Mucosa of stomach (tissue), 1 donor: Measurements from ENCODE around the gene GLDC.
A peak's percentile ranks its signal among the peaks of the same experiment; 100 is the strongest.
"Not testable (repeated sequence)": the region's sequence is repeated elsewhere in the genome, so short reads cannot be mapped to it uniquely, and the experiment has no call there.

Experiments used
- H3K27me3 ChIP-seq: one replicate; pipeline ENCODE4 v1.7.0; 2013; ENCODE audit warnings: mild to moderate bottlenecking, low read length; ENCODE audit not compliant: control insufficient read depth, insufficient read depth
- H3K36me3 ChIP-seq: one replicate; pipeline ENCODE4 v1.7.0; 2013; ENCODE audit warnings: low read length; ENCODE audit not compliant: control insufficient read depth, insufficient read depth
- H3K4me1 ChIP-seq: one replicate; pipeline ENCODE4 v1.7.0; 2013; ENCODE audit warnings: mild to moderate bottlenecking, low read length; ENCODE audit not compliant: control insufficient read depth, insufficient read depth
- H3K4me3 ChIP-seq: one replicate; pipeline ENCODE4 v1.7.0; 2013; ENCODE audit warnings: low read length
- H3K9ac ChIP-seq: one replicate; pipeline ENCODE4 v1.7.0; 2013; ENCODE audit warnings: mild to moderate bottlenecking, low read length, moderate library complexity
- H3K9me3 ChIP-seq: one replicate; pipeline ENCODE4 v1.7.0; 2013; ENCODE audit warnings: mild to moderate bottlenecking, low read length, moderate library complexity; ENCODE audit not compliant: control insufficient read depth
- donor health status: Pancreatic carcinoma.

GLDC gene

DNA sequence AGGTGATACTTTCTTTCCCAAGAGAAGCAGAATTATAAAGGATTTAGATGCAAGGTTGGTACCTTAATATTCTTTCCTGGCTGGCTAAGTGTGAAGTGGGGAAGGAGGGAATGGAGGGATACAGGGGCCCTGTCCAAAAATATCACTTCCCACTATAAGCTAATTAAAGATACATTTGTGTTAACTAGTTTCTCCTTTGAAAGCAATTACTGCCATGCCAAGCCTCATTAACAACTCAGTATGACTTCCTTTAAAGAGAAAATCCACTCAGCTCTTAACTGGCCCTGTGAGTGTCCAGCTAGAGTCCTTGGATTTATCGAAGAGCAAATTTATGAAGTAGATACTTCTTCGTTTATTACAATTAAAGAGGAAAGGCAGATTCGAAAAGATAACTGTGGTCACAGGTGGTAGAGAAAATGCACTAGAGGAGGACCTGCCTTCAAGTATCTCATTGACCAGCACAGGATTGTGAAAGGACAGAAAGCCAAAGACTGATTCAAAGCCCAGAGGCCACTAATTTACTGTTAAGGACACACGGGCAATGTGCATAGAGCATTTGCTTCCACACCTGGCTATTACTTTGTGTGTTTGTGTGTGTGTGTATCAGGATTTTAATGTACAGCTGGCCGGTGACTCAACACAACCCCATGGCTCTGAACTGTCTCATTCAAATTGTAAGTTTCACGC is 11.2 kb upstream of the GLDC start:
- Histone ChIP-seq H3K4me1 (no peaks in the 10 kb centered on the region), H3K36me3 (no peaks in the 10 kb centered on the region), H3K27me3 (no peaks in the 10 kb centered on the region), H3K9ac (no peak overlapping the region), H3K4me3 (no peak overlapping the region), H3K9me3 (no peaks in the 10 kb centered on the region)

DNA sequence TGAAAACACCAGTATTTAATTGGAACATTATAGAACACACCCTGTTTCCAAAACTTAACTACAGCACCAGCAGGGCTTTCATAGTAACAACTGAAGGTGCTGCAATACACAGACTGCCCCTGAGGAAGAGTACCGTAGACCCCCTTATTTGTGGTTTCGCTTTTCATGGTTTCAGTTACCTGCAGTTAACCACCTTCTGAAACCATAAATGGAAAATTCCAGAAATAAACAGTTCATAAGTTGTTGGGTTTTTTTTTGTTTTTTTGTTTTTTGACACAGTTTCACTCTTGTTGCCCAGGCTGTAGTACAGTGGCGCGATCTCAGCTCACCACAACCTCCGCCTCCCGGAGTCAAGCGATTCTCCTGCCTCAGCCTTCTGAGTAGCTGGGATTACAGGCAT is 9.5 kb upstream of the GLDC start:
- H3K27me3 ChIP-seq: no peaks in the 10 kb centered on the region
- H3K4me3 ChIP-seq: no peak overlapping the region
- no peaks in the 10 kb centered on the region for H3K36me3 ChIP-seq
- no peak overlapping the region for H3K9ac ChIP-seq
- no peaks in the 10 kb centered on the region for H3K9me3 ChIP-seq
- no peaks in the 10 kb centered on the region for H3K4me1 ChIP-seq

DNA sequence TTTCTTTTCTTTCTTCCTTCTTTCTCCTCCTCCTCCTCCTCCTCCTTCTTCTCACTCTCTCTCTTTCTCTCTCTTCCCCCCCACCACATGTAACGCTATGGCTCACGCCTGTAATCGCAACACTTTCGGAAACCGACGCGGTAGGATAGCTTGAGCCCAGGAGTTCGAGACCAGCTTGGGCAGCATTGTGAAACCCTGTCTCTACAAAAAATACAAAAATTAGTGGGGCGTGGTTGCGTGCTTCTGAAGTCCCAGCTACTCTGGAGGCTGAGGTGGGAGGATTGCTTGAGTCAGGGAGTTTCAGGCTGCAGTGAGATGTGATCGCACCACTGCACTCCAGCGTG is 736 bp upstream of the GLDC start:
- H3K27me3 ChIP-seq: peaks cover 41% of the 10 kb centered on the region
- no peak overlapping the region for H3K4me3 ChIP-seq
- H3K9ac ChIP-seq: no peak overlapping the region

GRCh38 chr9:6645105-6645354 is 499 bp downstream of the GLDC start:
- not testable (repeated sequence) for H3K9ac ChIP-seq, H3K4me1 ChIP-seq, H3K9me3 ChIP-seq, H3K36me3 ChIP-seq
- Histone ChIP-seq H3K4me3 (peak overlapping the region; percentile 19), H3K27me3 (peaks cover 41% of the 10 kb centered on the region)

More for the DNA sequence above, 736 bp upstream of the GLDC start:
- Histone ChIP-seq H3K4me1 (peaks cover 9% of the 10 kb centered on the region), H3K9me3 (no peaks in the 10 kb centered on the region), H3K36me3 (no peaks in the 10 kb centered on the region)

DNA sequence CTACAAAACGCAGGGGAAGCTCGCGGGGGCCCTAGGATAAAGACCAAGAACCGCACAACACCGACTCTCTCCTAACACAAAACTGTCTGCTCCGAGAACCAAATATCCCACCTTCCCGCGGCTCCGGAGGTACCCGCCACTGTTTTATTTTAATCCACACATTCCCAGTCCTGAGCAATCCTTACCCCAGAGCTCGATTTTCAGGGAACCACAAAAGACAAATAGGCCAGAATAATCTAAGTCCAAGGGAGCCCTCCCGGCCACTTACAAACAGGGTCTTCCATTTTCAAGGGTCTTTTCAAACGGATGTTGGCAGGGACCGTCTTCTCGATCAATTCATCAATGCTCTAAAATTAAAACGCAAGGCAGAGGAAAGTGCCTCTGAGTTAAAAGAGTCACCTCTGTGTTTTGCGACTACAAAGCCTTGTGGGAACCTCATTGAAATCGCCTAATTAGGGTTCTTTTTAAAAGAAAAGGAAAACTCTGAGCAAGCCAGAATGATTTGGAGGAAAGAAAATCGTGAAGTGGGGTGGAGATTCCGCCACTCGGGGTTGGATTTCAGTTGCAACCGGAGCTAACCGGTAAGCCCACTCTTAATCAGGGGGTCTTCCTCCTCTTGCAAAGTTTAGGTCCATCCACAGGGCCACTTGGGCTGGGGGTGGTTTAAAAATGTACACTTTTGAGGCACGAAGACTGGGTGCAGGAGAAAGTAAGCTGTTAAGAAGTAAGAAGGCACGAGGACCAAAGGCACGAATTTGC is 1.0 kb downstream of the GLDC start:
- Histone ChIP-seq H3K9me3 (no peaks in the 10 kb centered on the region), H3K9ac (no peak overlapping the region), H3K4me3 (peak overlapping the region; percentile 19), H3K4me1 (peaks cover 9% of the 10 kb centered on the region), H3K36me3 (no peaks in the 10 kb centered on the region), H3K27me3 (peaks cover 41% of the 10 kb centered on the region)

- H3K4me3 ChIP-seq: no peak overlapping the region
- peaks cover 35% of the 10 kb centered on the region for H3K27me3 ChIP-seq
- H3K9me3 ChIP-seq: no peaks in the 10 kb centered on the region
- no peak overlapping the region for H3K9ac ChIP-seq
- peaks cover 9% of the 10 kb centered on the region for H3K4me1 ChIP-seq
- H3K36me3 ChIP-seq: no peaks in the 10 kb centered on the region
These were observed 3.6 kb downstream of the GLDC start for GRCh38 chr9:6641961-6642360.

GRCh38 chr9:6641561-6641960 is 4.0 kb downstream of the GLDC start:
- H3K36me3 ChIP-seq: no peaks in the 10 kb centered on the region
- peaks cover 9% of the 10 kb centered on the region for H3K4me1 ChIP-seq
- H3K4me3 ChIP-seq: no peak overlapping the region
- no peaks in the 10 kb centered on the region for H3K9me3 ChIP-seq
- peaks cover 34% of the 10 kb centered on the region for H3K27me3 ChIP-seq
- no peak overlapping the region for H3K9ac ChIP-seq

DNA sequence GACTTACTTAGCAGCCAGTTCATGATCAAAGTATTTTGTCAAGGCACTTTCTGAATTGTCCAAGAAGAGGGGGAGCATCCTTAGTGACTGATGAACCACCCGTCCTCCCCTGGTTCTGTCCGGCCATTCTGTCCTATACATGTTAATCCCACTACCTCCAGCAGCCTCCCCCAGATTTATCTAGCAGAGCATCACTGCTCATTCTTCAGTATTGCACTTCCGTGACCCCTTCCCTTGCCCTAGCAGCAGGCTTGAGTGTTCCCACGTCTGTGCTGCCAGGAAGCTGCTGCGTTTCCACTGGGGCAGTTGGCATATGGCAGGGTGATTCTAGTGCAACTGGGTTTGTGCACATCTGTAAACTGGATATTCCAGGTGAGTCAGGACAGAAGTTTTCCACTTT is 4.5 kb downstream of the GLDC start:
- Histone ChIP-seq H3K36me3 (no peaks in the 10 kb centered on the region), H3K9me3 (no peaks in the 10 kb centered on the region), H3K9ac (no peak overlapping the region), H3K27me3 (peaks cover 30% of the 10 kb centered on the region), H3K4me1 (peaks cover 9% of the 10 kb centered on the region), H3K4me3 (no peak overlapping the region)

DNA sequence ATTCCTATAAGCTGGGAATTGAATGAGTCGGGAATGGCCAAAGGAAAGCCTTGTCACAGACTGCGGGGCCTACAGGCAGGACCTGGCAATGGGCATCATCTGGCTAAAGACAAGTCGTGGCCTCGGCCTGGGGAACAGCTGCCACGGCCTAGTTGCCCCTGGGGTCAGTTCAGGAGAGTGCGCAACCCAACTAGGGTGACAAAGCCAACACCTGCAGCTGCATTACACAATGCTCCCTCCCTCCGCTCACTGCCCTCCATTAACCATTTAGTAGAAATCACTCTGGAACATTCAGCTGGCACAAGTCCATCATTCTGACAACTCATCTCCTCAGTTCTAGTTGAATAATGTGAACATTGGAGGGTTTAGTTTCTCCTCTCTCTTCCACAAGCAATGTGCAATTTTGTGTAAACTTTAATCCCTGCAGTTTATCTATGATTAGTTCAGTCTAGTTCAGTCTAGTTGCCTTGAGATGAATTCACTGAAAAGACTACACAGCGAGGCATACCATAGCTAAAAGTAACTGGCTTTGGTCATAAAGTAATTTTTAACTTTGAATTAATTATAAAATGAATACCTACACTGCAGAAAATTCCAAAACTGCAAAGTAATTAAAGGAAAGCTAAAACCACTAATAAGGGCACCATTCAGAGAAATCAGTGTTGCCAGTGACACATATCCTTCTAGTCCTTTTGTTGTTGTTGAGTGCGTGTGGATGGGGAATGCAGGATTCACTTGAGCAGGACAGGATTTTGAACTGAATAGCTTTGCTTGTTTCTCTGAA is 5.1 kb downstream of the GLDC start:
- H3K27me3 ChIP-seq: peaks cover 24% of the 10 kb centered on the region
- peaks cover 9% of the 10 kb centered on the region for H3K4me1 ChIP-seq
- no peak overlapping the region for H3K4me3 ChIP-seq
- no peaks in the 10 kb centered on the region for H3K9me3 ChIP-seq
- H3K36me3 ChIP-seq: no peaks in the 10 kb centered on the region
- H3K9ac ChIP-seq: no peak overlapping the region

DNA sequence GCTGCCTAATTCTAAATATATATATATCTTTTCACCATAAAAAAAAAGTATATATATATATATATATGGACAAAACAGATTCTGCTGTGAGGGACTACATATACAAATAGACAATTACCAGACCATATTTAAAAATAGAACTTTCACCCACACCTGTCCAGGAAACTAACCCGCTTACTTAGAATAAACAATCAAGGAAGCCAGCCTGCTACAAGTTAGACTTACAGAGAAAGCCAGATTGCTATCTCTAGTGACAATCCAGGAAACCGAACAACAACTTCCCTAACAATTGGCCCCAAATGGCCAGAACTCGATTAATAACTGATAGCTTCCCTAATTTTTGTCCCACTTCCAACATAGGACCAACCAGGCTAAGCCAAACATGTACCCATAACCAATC is 5.9 kb downstream of the GLDC start:
- Histone ChIP-seq H3K27me3 (peaks cover 17% of the 10 kb centered on the region), H3K9me3 (no peaks in the 10 kb centered on the region), H3K9ac (no peak overlapping the region), H3K4me1 (peaks cover 5% of the 10 kb centered on the region), H3K4me3 (no peak overlapping the region), H3K36me3 (no peaks in the 10 kb centered on the region)

GRCh38 chr9:6634444-6634843 is 11.1 kb downstream of the GLDC start:
- Histone ChIP-seq H3K4me3 (no peak overlapping the region), H3K4me1 (no peaks in the 10 kb centered on the region), H3K9ac (no peak overlapping the region), H3K27me3 (peaks cover 3% of the 10 kb centered on the region), H3K36me3 (no peaks in the 10 kb centered on the region), H3K9me3 (no peaks in the 10 kb centered on the region)

- Histone ChIP-seq H3K36me3 (no peaks in the 10 kb centered on the region), H3K27me3 (peaks cover 3% of the 10 kb centered on the region), H3K4me3 (no peak overlapping the region), H3K9ac (no peak overlapping the region), H3K4me1 (no peaks in the 10 kb centered on the region), H3K9me3 (no peaks in the 10 kb centered on the region)
These were observed 12.2 kb downstream of the GLDC start for GRCh38 chr9:6633378-6633777.
